ENCODE measurements around the gene EHF.

The EHF gene

GRCh38 chr11:34620820-34621792 lies at the start of gene EHF:
Gene EHF, plus strand, starts transcription at chr11:34621093. Its CDS starts 21,538 bp downstream, at chr11:34642631.
- no peak for TF ChIP-seq CTCF (IDR thresholded peaks at IDR 0.05; ENCODE audit: low read length, missing control alignments)
- no peak within 1 kb of the TSS for H3K4me3 ChIP-seq (replicated peaks; ENCODE audit: low read depth, low read length)
- no peak for DNase-seq (ENCODE audit: low read depth)

DNA sequence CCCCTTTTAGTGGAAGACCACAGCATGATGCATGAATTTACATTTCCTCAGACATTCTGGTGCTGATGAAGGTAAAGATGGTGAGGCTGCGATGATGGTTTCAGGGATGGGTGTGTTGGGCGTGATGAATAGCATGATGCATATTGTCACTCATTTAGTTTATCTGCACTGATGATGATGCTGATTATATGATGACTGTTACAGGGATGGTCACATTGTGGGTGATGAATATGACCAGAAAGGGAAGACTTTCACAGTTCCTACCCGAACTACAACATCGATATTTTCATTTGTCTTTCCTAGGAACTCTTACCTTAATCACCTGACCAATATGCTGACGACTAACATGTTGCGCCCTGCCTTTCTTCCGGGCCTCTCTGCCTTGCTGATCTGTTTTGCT lies 47.4 kb upstream of the EHF start:
- no peak for DNase-seq (ENCODE audit: low read depth)
- no peak overlapping the region for H3K4me3 ChIP-seq (replicated peaks; ENCODE audit: low read depth, low read length)
- TF ChIP-seq CTCF (IDR thresholded peaks at IDR 0.05; ENCODE audit: low read length, missing control alignments), result no peak

- H3K4me3 ChIP-seq (replicated peaks; ENCODE audit: low read depth, low read length), result no peak overlapping the region
- TF ChIP-seq CTCF (IDR thresholded peaks at IDR 0.05; ENCODE audit: low read length, missing control alignments), result no peak
- no peak for DNase-seq (ENCODE audit: low read depth)
Observed at GRCh38 chr11:34575261-34575660, 45.6 kb upstream of the EHF start.

- H3K4me3 ChIP-seq (replicated peaks; ENCODE audit: low read depth, low read length), result no peak overlapping the region
- no peak for TF ChIP-seq CTCF (IDR thresholded peaks at IDR 0.05; ENCODE audit: low read length, missing control alignments)
- DNase-seq (ENCODE audit: low read depth), result no peak
Observed at GRCh38 chr11:34575671-34576070, 45.2 kb upstream of the EHF start.

- no peak for DNase-seq (ENCODE audit: low read depth)
- H3K4me3 ChIP-seq (replicated peaks; ENCODE audit: low read depth, low read length), result no peak overlapping the region
- no peak for TF ChIP-seq CTCF (IDR thresholded peaks at IDR 0.05; ENCODE audit: low read length, missing control alignments)
Observed at GRCh38 chr11:34576331-34576730, 44.6 kb upstream of the EHF start.

DNA sequence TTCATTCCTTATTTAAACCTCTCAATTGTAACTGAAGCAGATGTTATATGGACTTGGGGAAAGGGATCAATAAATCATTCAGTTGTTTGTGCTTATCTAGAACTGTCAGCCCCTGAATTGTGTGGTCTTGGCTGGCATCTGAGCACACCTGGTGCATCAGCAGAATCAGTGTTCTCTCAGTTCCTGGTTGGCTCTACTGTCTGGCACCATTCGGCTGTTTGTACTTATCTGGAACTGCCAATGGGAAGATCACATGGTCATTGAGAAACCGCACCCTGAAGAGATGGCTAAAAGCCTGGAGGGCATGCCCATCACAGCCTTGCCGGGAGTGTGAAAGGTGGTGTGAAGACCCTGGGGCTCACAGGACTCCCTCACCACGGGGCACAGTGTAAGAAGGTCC lies 37.1 kb upstream of the EHF start:
- no peak overlapping the region for H3K4me3 ChIP-seq (replicated peaks; ENCODE audit: low read depth, low read length)
- TF ChIP-seq CTCF (IDR thresholded peaks at IDR 0.05; ENCODE audit: low read length, missing control alignments), result no peak
- DNase-seq (ENCODE audit: low read depth), result no peak

Measured in fibroblast of pulmonary artery (primary cell).